ENCODE results near the gene MCRIP1. TPM values are rescaled to one million over a fixed set of nuclear protein-coding genes. Genes with fewer than 3 reads are reported as not detected.

MCRIP1 gene
- total and polyA plus RNA-seq, 2 of the 8 experiments (the other 6 are each of a cell fraction or from before 2014, with no cell fraction given): 103 to 151 TPM

DNA sequence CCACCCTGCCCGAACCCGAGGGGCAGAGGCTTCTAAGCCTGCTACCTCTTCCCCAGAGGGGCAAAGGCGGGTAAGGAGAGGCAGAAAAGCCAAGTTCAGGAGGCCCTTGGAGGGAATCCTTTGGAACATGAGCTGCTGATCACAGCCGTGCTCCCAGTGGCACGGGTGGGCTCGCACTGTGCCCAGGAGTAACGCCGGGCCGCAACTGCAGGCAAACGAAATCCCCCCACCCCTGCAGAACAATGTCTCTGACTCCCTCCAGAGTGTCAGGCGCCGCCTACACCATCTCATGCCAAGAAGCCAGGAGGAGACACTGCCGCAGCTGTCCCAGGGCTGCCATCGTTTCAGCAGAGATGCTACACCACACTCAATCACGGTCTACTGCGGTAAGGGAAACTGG lies 18.3 kb upstream of the MCRIP1 start:
- Histone ChIP-seq H2BK120ac (replicated peaks; ENCODE audit: low read depth, low read length) (no peak overlapping the region), H3K27me3 (replicated peaks in 1 of 4; ENCODE audit: control insufficient read depth in 3 of 4, extremely low read depth in 1 of 4, insufficient read depth in 3 of 4, low read length in 3 of 4) (no peaks in the 10 kb centered on the region; a peak in 1 of 7 replicates), H3K36me3 (ENCODE audit: control insufficient read depth in 2 of 4, insufficient read depth in 4 of 4, low read length in 3 of 4) (peaks cover 18 to 58% (median 35%) of the 10 kb centered on the region in 4 experiments; a peak in 6 of 8 replicates), H2BK20ac (ENCODE audit: low read length) (no peak overlapping the region), H4K91ac (replicated peaks; ENCODE audit: insufficient read length, low read length) (no peak overlapping the region), H2BK12ac (ENCODE audit: low read depth, low read length) (no peak overlapping the region), H4K8ac (ENCODE audit: extremely low read depth, insufficient read depth, low read length) (no peak overlapping the region), H3K23ac (ENCODE audit: insufficient read length) (no peak overlapping the region), H3K4me1 (replicated peaks in 1 of 4; ENCODE audit: control insufficient read depth in 3 of 4, insufficient read depth in 4 of 4, low read length in 3 of 4) (no peaks in the 10 kb centered on the region), H3K9me3 (ENCODE audit: insufficient read depth in 2 of 2, low read depth in 1 of 2, low read length in 1 of 2) (no peaks in the 10 kb centered on the region), H4K5ac (ENCODE audit: insufficient read length, low read depth, low read length) (no peak overlapping the region), H3K56ac (replicated peaks; ENCODE audit: insufficient read length, low read depth, low read length) (no peak overlapping the region), H3K4me2 (ENCODE audit: insufficient read depth in 1 of 2, low read depth in 2 of 2, low read length in 2 of 2) (no peak overlapping the region), H3K23me2 (ENCODE audit: low read depth, low read length) (no peaks in the 10 kb centered on the region), H3K9ac (replicated peaks in 1 of 4; ENCODE audit: extremely low read depth in 1 of 4, low read depth in 3 of 4, low read length in 3 of 4) (no peak overlapping the region), H3K79me1 (ENCODE audit: low read depth, low read length) (peaks cover 5% of the 10 kb centered on the region), H3K18ac (ENCODE audit: extremely low read depth, low read length) (no peak overlapping the region), H2AFZ (ENCODE audit: low read length) (no peak overlapping the region), H2BK5ac (ENCODE audit: low read depth, low read length) (no peak overlapping the region), H4K20me1 (replicated peaks in 1 of 2; ENCODE audit: control insufficient read depth in 1 of 2, insufficient read depth in 2 of 2, low read length in 2 of 2) (peaks cover 5 to 14% of the 10 kb centered on the region in 2 experiments), H3K4me3 (ENCODE audit: extremely low read depth in 1 of 4, insufficient read depth in 2 of 4, low read depth in 3 of 4, low read length in 4 of 4) (no peak overlapping the region), H2AK5ac (ENCODE audit: low read depth, low read length) (no peak overlapping the region), H3K14ac (ENCODE audit: insufficient read length) (no peak overlapping the region), H3K4ac (replicated peaks; ENCODE audit: insufficient read length, low read depth, low read length) (no peak overlapping the region), H3K79me2 (ENCODE audit: control insufficient read depth in 1 of 2, insufficient read depth in 2 of 2, low read length in 2 of 2) (no peaks in the 10 kb centered on the region; a peak in 1 of 4 replicates), H2BK15ac (ENCODE audit: low read length) (no peak overlapping the region), H3K27ac (ENCODE audit: low read depth, low read length) (no peak overlapping the region)
- ChIA-PET CTCF (ENCODE audit: partially characterized antibody) (interaction anchor here (1.1 to 2.3 kb wide), 4 partner anchors 8 to 29 kb away, joined by 3 to 6 read pairs (median 4); no protein-coding TSS in a partner anchor), POLR2A (ENCODE audit: partially characterized antibody) (interaction anchor here (0.5 to 1.8 kb wide), 4 partner anchors 10 to 25 kb away, joined by 3 to 6 read pairs (median 4); partner anchors contain the start of gene P4HB)
- WGBS, 2 experiments (ENCODE audit: extremely low coverage in 1 of 2, insufficient coverage in 1 of 2, insufficient read length in 1 of 2, insufficient replicate concordance in 2 of 2, low coverage in 1 of 2, low lambda C conversion rate in 2 of 2, missing lambda C conversion rate in 1 of 2): 90% methylated on average over 13 of the region's 16 CpGs; no CpG with 5 or more reads in 1 of the 2 experiments
- TF ChIP-seq BACH1 (IDR thresholded peaks at IDR 0.05; ENCODE audit: low read length) (no peak), ATF3 (IDR thresholded peaks at IDR 0.05; ENCODE audit: insufficient read depth, low read depth, low read length) (no peak), JUN (IDR thresholded peaks at IDR 0.05; ENCODE audit: low read depth, low read length) (no peak), CTBP2 (IDR thresholded peaks at IDR 0.05; ENCODE audit: borderline replicate concordance, insufficient read depth, insufficient read length, low read length) (no peak), CBX8 (IDR thresholded peaks at IDR 0.05; ENCODE audit: borderline replicate concordance, low read depth, low read length) (no peak)
- no peak for FAIRE-seq
- DNase-seq (ENCODE audit: low read depth in 1 of 2, low spot score in 2 of 2): no peak

All from H1 (cell line).